GM19463 (cell line): ENCODE data around the gene FOXJ3.

ENCODE experiments used
- ATAC-seq: cut with Tn5 transposase; IDR thresholded peaks from one replicate; pipeline ENCODE4 v1.9.1; 2021; ENCODE audit warnings: mild to moderate bottlenecking, moderate library complexity; ENCODE audit not compliant: unreplicated experiment

FOXJ3 gene

GRCh38 chr1:42311897-42312296 lies 23.1 kb downstream of the FOXJ3 start:
- ATAC-seq, result no peak

GRCh38 chr1:42311138-42311537 lies 23.9 kb downstream of the FOXJ3 start:
- no peak for ATAC-seq

- ATAC-seq, result no peak
Measured at GRCh38 chr1:42306977-42307376, 28.1 kb downstream of the FOXJ3 start.

- ATAC-seq, result no peak
Measured at GRCh38 chr1:42305639-42306038, 29.4 kb downstream of the FOXJ3 start.

GRCh38 chr1:42302034-42302433 lies 33.0 kb downstream of the FOXJ3 start:
- ATAC-seq, result no peak

GRCh38 chr1:42298520-42298919 lies 36.5 kb downstream of the FOXJ3 start:
- ATAC-seq, result no peak

- ATAC-seq, result no peak
Measured at GRCh38 chr1:42295816-42296215, 39.2 kb downstream of the FOXJ3 start.

- no peak for ATAC-seq
Measured at GRCh38 chr1:42290130-42290529, 44.9 kb downstream of the FOXJ3 start.

- no peak for ATAC-seq
Measured at GRCh38 chr1:42288311-42288985, 46.6 kb downstream of the FOXJ3 start.

GRCh38 chr1:42282867-42283583 lies 52.0 kb downstream of the FOXJ3 start:
- no peak for ATAC-seq

GRCh38 chr1:42282024-42282579 lies 52.9 kb downstream of the FOXJ3 start:
- ATAC-seq, result no peak

- ATAC-seq, result no peak
Measured at GRCh38 chr1:42280821-42281220, 54.2 kb downstream of the FOXJ3 start.

GRCh38 chr1:42279055-42279454 lies 56.0 kb downstream of the FOXJ3 start:
- no peak for ATAC-seq

- no peak for ATAC-seq
Measured at GRCh38 chr1:42272920-42273319, 62.1 kb downstream of the FOXJ3 start.

GRCh38 chr1:42267904-42268303 lies 67.1 kb downstream of the FOXJ3 start:
- no peak for ATAC-seq

- ATAC-seq, result no peak
Measured at GRCh38 chr1:42266253-42267135, 68.5 kb downstream of the FOXJ3 start.

GRCh38 chr1:42264511-42265190 lies 70.4 kb downstream of the FOXJ3 start:
- no peak for ATAC-seq

- no peak for ATAC-seq
Measured at GRCh38 chr1:42263019-42263418, 72.0 kb downstream of the FOXJ3 start.

GRCh38 chr1:42260376-42261070 lies 74.5 kb downstream of the FOXJ3 start:
- no peak for ATAC-seq

GRCh38 chr1:42259739-42260064 lies 75.3 kb downstream of the FOXJ3 start:
- ATAC-seq, result no peak
